IMR-90 (cell line): ENCODE data around the gene PRR33.

ENCODE experiments used
- FOS ChIP-seq: fragments of 150-350 bp; IDR thresholded peaks from 2 replicates; pipeline ENCODE4 v1.6.1; 2016; ENCODE audit warnings: low read depth, low read length
- MXI1 ChIP-seq: IDR thresholded peaks from 2 replicates; pipeline ENCODE4 v1.6.1; 2012; ENCODE audit warnings: low read depth, mild to moderate bottlenecking, low read length, moderate library complexity, borderline replicate concordance
- POLR2A ChIP-seq: IDR thresholded peaks from 2 replicates; pipeline ENCODE4 v1.6.1; 2012; ENCODE audit warnings: mild to moderate bottlenecking, low read depth, low read length
- USF2 ChIP-seq: fragments of 150-350 bp; IDR thresholded peaks from 2 replicates; pipeline ENCODE4 v1.6.1; 2017; ENCODE audit warnings: mild to moderate bottlenecking, antibody characterized with exemption, low read length, low read depth
- TF ChIP-seq, protein P1 (sequence below): conservative IDR thresholded peaks from 2 replicates; pipeline ENCODE4 v1.5.1; 2012; ENCODE audit warnings: mild to moderate bottlenecking, low read depth, low read length, improper control_type of control experiment

GRCh38 chr11:1930462-1930830, 38.8 kb upstream of the PRR33 start:
- TF ChIP-seq FOS, result no peak
- TF ChIP-seq, protein P1, sequence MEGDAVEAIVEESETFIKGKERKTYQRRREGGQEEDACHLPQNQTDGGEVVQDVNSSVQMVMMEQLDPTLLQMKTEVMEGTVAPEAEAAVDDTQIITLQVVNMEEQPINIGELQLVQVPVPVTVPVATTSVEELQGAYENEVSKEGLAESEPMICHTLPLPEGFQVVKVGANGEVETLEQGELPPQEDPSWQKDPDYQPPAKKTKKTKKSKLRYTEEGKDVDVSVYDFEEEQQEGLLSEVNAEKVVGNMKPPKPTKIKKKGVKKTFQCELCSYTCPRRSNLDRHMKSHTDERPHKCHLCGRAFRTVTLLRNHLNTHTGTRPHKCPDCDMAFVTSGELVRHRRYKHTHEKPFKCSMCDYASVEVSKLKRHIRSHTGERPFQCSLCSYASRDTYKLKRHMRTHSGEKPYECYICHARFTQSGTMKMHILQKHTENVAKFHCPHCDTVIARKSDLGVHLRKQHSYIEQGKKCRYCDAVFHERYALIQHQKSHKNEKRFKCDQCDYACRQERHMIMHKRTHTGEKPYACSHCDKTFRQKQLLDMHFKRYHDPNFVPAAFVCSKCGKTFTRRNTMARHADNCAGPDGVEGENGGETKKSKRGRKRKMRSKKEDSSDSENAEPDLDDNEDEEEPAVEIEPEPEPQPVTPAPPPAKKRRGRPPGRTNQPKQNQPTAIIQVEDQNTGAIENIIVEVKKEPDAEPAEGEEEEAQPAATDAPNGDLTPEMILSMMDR, result no peak
- no peak for TF ChIP-seq USF2
- TF ChIP-seq POLR2A, result no peak
- TF ChIP-seq MXI1, result no peak
